Keratinocyte (primary cell): ENCODE results near the gene JAKMIP1. TPM values are rescaled to one million over a fixed set of nuclear protein-coding genes. Genes with fewer than 3 reads are reported as not detected.

Source experiments
- DNase-seq: peaks from one replicate; pipeline ENCODE4 v3.0.0-alpha.2; 2011; ENCODE audit warnings: low read depth, missing footprints, low spot score
- FAIRE-seq: peaks from 2 replicates; lab custom pipeline; 2011; peaks lifted over from hg19 to GRCh38; lab: Jason Lieb, UNC
- H2AFZ ChIP-seq: 2 replicates; pipeline ENCODE4 v1.6.0; 2012; ENCODE audit warnings: low read length, control low read depth, inconsistent platforms; ENCODE audit not compliant: control insufficient read depth
- H3K27ac ChIP-seq: 2 replicates; pipeline ENCODE4 v1.5.1; 2011; ENCODE audit warnings: low read length; ENCODE audit not compliant: control insufficient read depth, insufficient read depth
- H3K27me3 ChIP-seq: 3 replicates; pipeline ENCODE4 v1.6.0; 2011; ENCODE audit warnings: low read length; ENCODE audit not compliant: control insufficient read depth, insufficient read depth; ENCODE audit errors: extremely low read depth
- H3K36me3 ChIP-seq, 2 experiments: 2 replicates in 1 of 2; 3 replicates in 1 of 2; pipeline ENCODE4 v1.5.1; 2011; ENCODE audit warnings: low read length in 2 of 2, mild to moderate bottlenecking in 1 of 2; ENCODE audit not compliant: control insufficient read depth in 2 of 2, insufficient read depth in 2 of 2; ENCODE audit errors: extremely low read depth in 1 of 2
- H3K4me1 ChIP-seq: 3 replicates; pipeline ENCODE4 v1.5.1; 2011; ENCODE audit warnings: low read length; ENCODE audit not compliant: control insufficient read depth, insufficient read depth; ENCODE audit errors: extremely low read depth
- H3K4me2 ChIP-seq: 3 replicates; pipeline ENCODE4 v1.6.0; 2011; ENCODE audit warnings: low read depth, low read length; ENCODE audit not compliant: control insufficient read depth, insufficient read depth; ENCODE audit errors: extremely low read depth
- H3K4me3 ChIP-seq, 3 experiments: fragments of 200-600 bp in 1 of 3; sonication (generic) in 1 of 3; 2 replicates in 2 of 3; 3 replicates in 1 of 3; pipeline ENCODE4 v1.5.1; 2011 to 2016; ENCODE audit warnings: low read length in 3 of 3, mild to moderate bottlenecking in 3 of 3, control low read depth in 2 of 3, inconsistent platforms in 1 of 3, low read depth in 1 of 3, mixed read lengths in 1 of 3, mixed run types in 1 of 3, moderate library complexity in 1 of 3; ENCODE audit not compliant: control insufficient read depth in 2 of 3, insufficient read depth in 2 of 3; ENCODE audit errors: extremely low read depth in 1 of 3
- H3K79me2 ChIP-seq: 2 replicates; pipeline ENCODE4 v1.6.0; 2012; ENCODE audit warnings: low read length; ENCODE audit not compliant: control insufficient read depth, insufficient read depth
- H3K9ac ChIP-seq: 3 replicates; pipeline ENCODE4 v1.6.0; 2011; ENCODE audit warnings: low read length; ENCODE audit not compliant: control insufficient read depth, insufficient read depth; ENCODE audit errors: extremely low read depth
- H3K9me1 ChIP-seq: 3 replicates; pipeline ENCODE4 v1.6.0; 2011; ENCODE audit warnings: low read length; ENCODE audit not compliant: control insufficient read depth, insufficient read depth; ENCODE audit errors: extremely low read depth
- H3K9me3 ChIP-seq: 2 replicates; pipeline ENCODE4 v1.5.1; 2012; ENCODE audit warnings: low read depth, low read length; ENCODE audit not compliant: control insufficient read depth
- H4K20me1 ChIP-seq: 3 replicates; pipeline ENCODE4 v1.6.0; 2011; ENCODE audit warnings: low read length; ENCODE audit not compliant: control insufficient read depth, insufficient read depth; ENCODE audit errors: extremely low read depth
- CTCF ChIP-seq, 3 experiments: IDR thresholded peaks in 1 of 3; conservative IDR thresholded peaks in 1 of 3; optimal IDR thresholded peaks in 1 of 3; 2 replicates in 2 of 3; 3 replicates in 1 of 3; pipeline versions ENCODE3 to v1.5.1; 2011; ENCODE audit warnings: low read length in 3 of 3, mild to moderate bottlenecking in 3 of 3, moderate library complexity in 2 of 3, control low read depth in 1 of 3, inconsistent platforms in 1 of 3; ENCODE audit not compliant: insufficient read depth in 2 of 3; ENCODE audit errors: extremely low read depth in 1 of 3
- EZH2 ChIP-seq: IDR thresholded peaks from one replicate; pipeline ENCODE4 v1.6.1; 2012; ENCODE audit warnings: inconsistent platforms, mild to moderate bottlenecking, low read length, moderate library complexity
- dilution Hi-C: fragments of 300-500 bp; cut with MboI; formaldehyde crosslinking; loops from one replicate; pipeline ENCODE4 v1.7.0; 2020; ENCODE audit warnings: low sequenced_read_pairs; ENCODE audit not compliant: extremely low pct_ligation_motif_present
- polyA plus RNA-seq, 5 experiments: library from polyadenylated mRNA; depleted of rRNA in 3 of 5; stranded (reverse) in 3 of 5; stranded (forward) in 1 of 5; unstranded in 1 of 5; fragments of >200 nt; gene quantifications; 1 replicate in 1 of 5; 2 replicates in 3 of 5; 3 replicates in 1 of 5; pipeline versions ENCODE4 v1.2.1 to v1.2.3, GENCODE V29; 2011 to 2012; ENCODE audit warnings: missing spikeins in 2 of 5, low read depth in 1 of 5, low replicate concordance in 1 of 5

JAKMIP1 gene
- polyA plus RNA-seq, 1 donor (not counting 4 experiments of a cell fraction or from before 2014, with no cell fraction given), result not detected

GRCh38 chr4:6116696-6117285 lies 83.6 kb downstream of the JAKMIP1 start:
- no peaks in the 10 kb centered on the region for H3K4me1 ChIP-seq
- H3K4me2 ChIP-seq, result no peak overlapping the region
- H2AFZ ChIP-seq, result no peak overlapping the region
- no peaks in the 10 kb centered on the region for H3K9me3 ChIP-seq
- FAIRE-seq, result no peak
- TF ChIP-seq CTCF (optimal IDR thresholded peaks at IDR 0.05 in 1 of 3, IDR thresholded peaks at IDR 0.05 in 1 of 3, conservative IDR thresholded peaks at IDR 0.05 in 1 of 3; ENCODE audit: extremely low read depth in 1 of 3, insufficient read depth in 2 of 3, low read length in 3 of 3) (no peak), EZH2 (no peak)
- no peak overlapping the region for H3K9ac ChIP-seq
- dilution Hi-C loops, result no loop called here
- peaks cover 6% of the 10 kb centered on the region for H3K27me3 ChIP-seq
- H4K20me1 ChIP-seq, result no peaks in the 10 kb centered on the region
- DNase-seq, result no peak
- H3K4me3 ChIP-seq, result no peak overlapping the region
- H3K9me1 ChIP-seq, result no peaks in the 10 kb centered on the region
- no peak overlapping the region for H3K27ac ChIP-seq
- no peaks in the 10 kb centered on the region for H3K36me3 ChIP-seq
- no peaks in the 10 kb centered on the region for H3K79me2 ChIP-seq

GRCh38 chr4:6115746-6116586 lies 84.4 kb downstream of the JAKMIP1 start:
- FAIRE-seq, result no peak
- H3K4me3 ChIP-seq, result no peak overlapping the region
- DNase-seq, result no peak
- no peaks in the 10 kb centered on the region for H3K9me3 ChIP-seq
- no peak overlapping the region for H3K27ac ChIP-seq
- no peak overlapping the region for H2AFZ ChIP-seq
- H3K36me3 ChIP-seq, result no peaks in the 10 kb centered on the region
- no peaks in the 10 kb centered on the region for H3K79me2 ChIP-seq
- TF ChIP-seq CTCF (optimal IDR thresholded peaks at IDR 0.05 in 1 of 3, IDR thresholded peaks at IDR 0.05 in 1 of 3, conservative IDR thresholded peaks at IDR 0.05 in 1 of 3; ENCODE audit: extremely low read depth in 1 of 3, insufficient read depth in 2 of 3, low read length in 3 of 3), result no peak
- TF ChIP-seq EZH2, result no peak
- no peak overlapping the region for H3K4me2 ChIP-seq
- no peaks in the 10 kb centered on the region for H3K4me1 ChIP-seq
- H3K27me3 ChIP-seq, result peaks cover 6% of the 10 kb centered on the region
- no peak overlapping the region for H3K9ac ChIP-seq
- H4K20me1 ChIP-seq, result no peaks in the 10 kb centered on the region
- H3K9me1 ChIP-seq, result no peaks in the 10 kb centered on the region
- dilution Hi-C loops, result no loop called here
